ENCODE measurements around the gene AMBRA1.

GRCh38 chr11:46533396-46534100 is 60.3 kb downstream of the AMBRA1 start:
- TF ChIP-seq CTCF (IDR thresholded peaks at IDR 0.05) = no peak
- TF ChIP-seq POLR2A (IDR thresholded peaks at IDR 0.05) = no peak
- no peak for TF ChIP-seq POLR2AphosphoS5 (IDR thresholded peaks at IDR 0.05)
